Endodermal cell (in vitro differentiated cells): ENCODE results near the gene HAUS3. TPM values are rescaled to one million over a fixed set of nuclear protein-coding genes. Genes with fewer than 3 reads are reported as not detected.
A peak's percentile ranks its signal among the peaks of the same experiment; 100 is the strongest.

Source experiments
- DNase-seq: peaks from one replicate; pipeline ENCODE4 v3.0.0-alpha.2; 2017
- H3K27ac ChIP-seq: 2 replicates; pipeline ENCODE4 v1.5.1; 2013; ENCODE audit warnings: mild to moderate bottlenecking, low read depth, low read length, moderate library complexity
- H3K27me3 ChIP-seq: 2 replicates; pipeline ENCODE4 v1.6.1; 2013; ENCODE audit warnings: mild to moderate bottlenecking, low read length, moderate library complexity; ENCODE audit not compliant: insufficient read depth, control insufficient read depth, poor library complexity, severe bottlenecking
- H3K36me3 ChIP-seq: 2 replicates; pipeline ENCODE4 v1.7.0; 2013; ENCODE audit warnings: mild to moderate bottlenecking, low read length, moderate library complexity; ENCODE audit not compliant: control insufficient read depth, insufficient read depth
- H3K4me1 ChIP-seq: one replicate; pipeline ENCODE4 v1.7.0; 2013; ENCODE audit warnings: low read length; ENCODE audit not compliant: control insufficient read depth, insufficient read depth
- H3K4me3 ChIP-seq: 2 replicates; pipeline ENCODE4 v1.5.1; 2013; ENCODE audit warnings: mild to moderate bottlenecking, low read length, moderate library complexity
- H3K9ac ChIP-seq: 2 replicates; pipeline ENCODE4 v1.6.1; 2013; ENCODE audit warnings: mild to moderate bottlenecking, low read length, moderate library complexity; ENCODE audit not compliant: poor library complexity, severe bottlenecking; ENCODE audit errors: extremely low read depth
- H3K9me3 ChIP-seq: 2 replicates; pipeline ENCODE4 v1.6.1; 2013; ENCODE audit warnings: mild to moderate bottlenecking, low read length, moderate library complexity; ENCODE audit not compliant: control insufficient read depth
- H3K27ac Mint-ChIP-seq: 2 replicates; pipeline ENCODE4 v1.8.0; 2020; ENCODE audit warnings: mixed read lengths
- H3K27me3 Mint-ChIP-seq: 2 replicates; pipeline ENCODE4 v1.8.0; 2021; ENCODE audit warnings: mild to moderate bottlenecking, mixed read lengths; ENCODE audit not compliant: insufficient read depth
- H3K36me3 Mint-ChIP-seq: 2 replicates; pipeline ENCODE4 v1.8.0; 2020; ENCODE audit warnings: low read depth, mixed read lengths
- H3K4me1 Mint-ChIP-seq: 2 replicates; pipeline ENCODE4 v1.8.0; 2020; ENCODE audit warnings: mixed read lengths
- H3K4me3 Mint-ChIP-seq: 2 replicates; pipeline ENCODE4 v1.8.0; 2020; ENCODE audit warnings: mild to moderate bottlenecking, moderate library complexity, mixed read lengths
- H3K9me3 Mint-ChIP-seq: 2 replicates; pipeline ENCODE4 v1.8.0; 2020; ENCODE audit warnings: mild to moderate bottlenecking, mixed read lengths
- WGBS, 2 experiments: methylation state at CpG; one replicate each; pipeline versions ENCODE4 v1.1.5 to v1.1.7; 2013; ENCODE audit warnings: missing lambda C conversion rate in 2 of 2, mixed read lengths in 1 of 2; ENCODE audit not compliant: insufficient coverage in 1 of 2, insufficient read length in 1 of 2; 5-methylcytosine and 5-hydroxymethylcytosine counted together
- total RNA-seq, 2 donors: library from RNA; stranded (reverse); fragmentation: NEBNext Ultra II Directional in 1 of 2; extraction: Animal tissue kit (Norgen Biotek cat#: 25700) in 1 of 2; gene quantifications; 2 replicates in 1 of 2; 3 replicates in 1 of 2; pipeline ENCODE4 v1.2.1, GENCODE V29; 2021
- TF ChIP-seq, protein P1 (sequence below): fragments of 200-600 bp; sonication (generic); conservative IDR thresholded peaks from 2 replicates; pipeline ENCODE4 v1.5.0; 2021; ENCODE audit warnings: antibody characterized with exemption, mild to moderate bottlenecking

HAUS3 gene
- total RNA-seq, 2 donors from 2014 or later = 17.0 to 22.6 TPM

DNA sequence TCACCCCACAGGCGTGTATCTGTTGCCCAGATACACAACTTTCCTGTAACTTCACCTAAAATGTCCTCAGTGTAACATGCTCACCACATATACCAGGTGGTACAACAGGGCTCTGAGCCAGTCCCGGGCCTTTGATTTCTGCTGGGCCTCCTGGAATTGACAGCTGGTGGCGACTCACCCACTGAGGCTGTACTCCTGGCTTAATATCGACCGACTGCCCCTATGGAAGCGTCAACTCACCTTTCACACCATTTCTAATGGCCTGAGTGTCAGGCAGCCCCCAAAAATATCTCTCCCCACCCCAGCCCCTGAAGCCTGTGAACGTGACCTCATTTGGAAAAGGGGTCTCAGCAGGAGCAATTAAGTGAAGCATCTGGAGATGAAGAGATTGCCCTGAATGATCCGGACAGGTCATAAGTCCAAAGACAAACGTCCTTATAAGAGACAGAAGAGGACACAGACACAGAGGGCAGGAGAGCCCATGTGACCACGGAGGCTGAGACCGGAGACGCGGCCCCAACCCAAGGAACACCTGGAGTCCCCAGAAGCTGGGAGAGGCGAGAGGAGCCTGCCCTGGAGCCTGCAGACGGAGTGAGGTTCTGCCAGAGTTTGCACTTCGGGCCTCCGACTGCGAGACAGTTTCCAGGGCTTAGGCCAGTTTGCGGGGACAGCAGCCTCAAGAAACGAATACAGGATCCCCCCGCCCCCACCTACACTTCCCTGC lies 32.6 kb upstream of the HAUS3 start:
- no peak for DNase-seq
- Mint-ChIP-seq H3K36me3 (no peaks in the 10 kb centered on the region), H3K9me3 (no peaks in the 10 kb centered on the region), H3K4me3 (no peak overlapping the region), H3K4me1 (peaks cover 18% of the 10 kb centered on the region), H3K27ac (peak overlapping the region; percentile 38), H3K27me3 (no peaks in the 10 kb centered on the region)
- Histone ChIP-seq H3K36me3 (no peaks in the 10 kb centered on the region), H3K4me3 (no peak overlapping the region), H3K9ac (no peak overlapping the region), H3K9me3 (no peaks in the 10 kb centered on the region), H3K27me3 (no peaks in the 10 kb centered on the region), H3K4me1 (peaks cover 7% of the 10 kb centered on the region), H3K27ac (no peak overlapping the region)
- 90 to 93% methylated on average over 12 to 21 of the region's 21 CpGs for WGBS, 2 experiments
- TF ChIP-seq, protein P1, sequence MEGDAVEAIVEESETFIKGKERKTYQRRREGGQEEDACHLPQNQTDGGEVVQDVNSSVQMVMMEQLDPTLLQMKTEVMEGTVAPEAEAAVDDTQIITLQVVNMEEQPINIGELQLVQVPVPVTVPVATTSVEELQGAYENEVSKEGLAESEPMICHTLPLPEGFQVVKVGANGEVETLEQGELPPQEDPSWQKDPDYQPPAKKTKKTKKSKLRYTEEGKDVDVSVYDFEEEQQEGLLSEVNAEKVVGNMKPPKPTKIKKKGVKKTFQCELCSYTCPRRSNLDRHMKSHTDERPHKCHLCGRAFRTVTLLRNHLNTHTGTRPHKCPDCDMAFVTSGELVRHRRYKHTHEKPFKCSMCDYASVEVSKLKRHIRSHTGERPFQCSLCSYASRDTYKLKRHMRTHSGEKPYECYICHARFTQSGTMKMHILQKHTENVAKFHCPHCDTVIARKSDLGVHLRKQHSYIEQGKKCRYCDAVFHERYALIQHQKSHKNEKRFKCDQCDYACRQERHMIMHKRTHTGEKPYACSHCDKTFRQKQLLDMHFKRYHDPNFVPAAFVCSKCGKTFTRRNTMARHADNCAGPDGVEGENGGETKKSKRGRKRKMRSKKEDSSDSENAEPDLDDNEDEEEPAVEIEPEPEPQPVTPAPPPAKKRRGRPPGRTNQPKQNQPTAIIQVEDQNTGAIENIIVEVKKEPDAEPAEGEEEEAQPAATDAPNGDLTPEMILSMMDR = no peak

DNA sequence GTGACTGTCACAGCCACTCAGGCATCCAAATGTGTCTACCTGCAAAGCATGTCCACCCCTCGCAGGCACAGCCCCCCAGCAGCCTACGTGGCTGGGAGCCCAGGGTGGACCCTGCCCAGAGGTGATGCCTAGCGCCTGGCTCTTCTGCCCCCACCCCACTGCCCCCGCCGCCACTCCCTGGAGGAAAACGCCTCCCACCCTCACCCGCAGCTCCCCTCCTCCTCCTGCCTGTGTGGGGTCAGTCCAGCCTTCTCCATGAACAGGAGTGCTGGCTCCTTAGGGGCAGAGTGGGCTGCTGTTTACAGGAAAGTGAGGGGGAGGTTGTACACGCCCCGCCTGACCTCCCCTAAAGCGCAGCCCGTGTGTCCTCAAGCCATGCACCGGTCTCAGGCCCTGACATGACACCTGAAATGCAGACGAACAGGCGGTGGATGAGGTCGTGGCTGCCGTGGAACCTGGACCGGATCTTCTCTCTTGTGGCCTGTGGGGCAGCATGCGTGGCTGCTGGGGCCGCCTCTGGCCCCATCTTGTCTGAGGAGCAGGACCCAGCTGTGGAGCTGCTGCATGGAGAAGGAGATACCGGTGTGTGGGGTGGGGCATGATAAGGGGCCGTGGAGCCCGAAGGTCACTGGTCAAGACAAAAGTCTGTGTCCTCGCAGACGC lies 31.9 kb upstream of the HAUS3 start:
- TF ChIP-seq, protein P1 = no peak
- H3K27me3 Mint-ChIP-seq = no peaks in the 10 kb centered on the region
- H3K9me3 Mint-ChIP-seq = no peaks in the 10 kb centered on the region
- Histone ChIP-seq H3K36me3 (no peaks in the 10 kb centered on the region), H3K27me3 (no peaks in the 10 kb centered on the region), H3K4me3 (no peak overlapping the region), H3K4me1 (peaks cover 11% of the 10 kb centered on the region), H3K9ac (no peak overlapping the region), H3K9me3 (no peaks in the 10 kb centered on the region), H3K27ac (no peak overlapping the region)
- H3K36me3 Mint-ChIP-seq = no peaks in the 10 kb centered on the region
- peaks cover 25% of the 10 kb centered on the region for H3K4me1 Mint-ChIP-seq
- H3K27ac Mint-ChIP-seq = no peak overlapping the region
- H3K4me3 Mint-ChIP-seq = no peak overlapping the region
- DNase-seq = no peak
- 93 to 94% methylated on average over 17 to 24 of the region's 24 CpGs for WGBS, 2 experiments

- TF ChIP-seq, protein P1 = no peak
- Histone ChIP-seq H3K4me1 (peaks cover 11% of the 10 kb centered on the region), H3K27me3 (no peaks in the 10 kb centered on the region), H3K27ac (no peak overlapping the region), H3K9ac (no peak overlapping the region), H3K36me3 (no peaks in the 10 kb centered on the region), H3K9me3 (no peaks in the 10 kb centered on the region), H3K4me3 (no peak overlapping the region)
- Mint-ChIP-seq H3K27ac (no peak overlapping the region), H3K4me1 (peaks cover 26% of the 10 kb centered on the region), H3K9me3 (no peaks in the 10 kb centered on the region), H3K36me3 (no peaks in the 10 kb centered on the region), H3K27me3 (no peaks in the 10 kb centered on the region), H3K4me3 (no peak overlapping the region)
- no peak for DNase-seq
- WGBS, 2 experiments = 88 to 93% methylated on average over 10 to 15 of the region's 15 CpGs
These were observed 31.3 kb upstream of the HAUS3 start for GRCh38 chr4:2273221-2273620.
